ENCODE results near the gene RXFP4.

GRCh38 chr1:155933591-155934096, 7.8 kb upstream of the RXFP4 start:
- TF ChIP-seq PHF21A (CRISPR knock-in tag; IDR thresholded peaks at IDR 0.05) (no peak), E2F5 (CRISPR knock-in tag; conservative IDR thresholded peaks at IDR 0.05) (no peak), MAZ (IDR thresholded peaks at IDR 0.05; ENCODE audit: borderline replicate concordance, low read depth, low read length) (no peak), MAZ (CRISPR knock-in tag; IDR thresholded peaks at IDR 0.05; ENCODE audit: low read depth) (no peak), SMC3 (IDR thresholded peaks at IDR 0.05; ENCODE audit: low read length) (no peak), POLR2AphosphoS2 (IDR thresholded peaks at IDR 0.05; ENCODE audit: low read depth, low read length) (no peak), BRCA1 (CRISPR knock-in tag; IDR thresholded peaks at IDR 0.05) (no peak), REST (IDR thresholded peaks at IDR 0.05; ENCODE audit: borderline replicate concordance in 1 of 2, low read depth in 1 of 2, low read length in 2 of 2) (no peak), SP2 (CRISPR knock-in tag; IDR thresholded peaks at IDR 0.05) (no peak)

All from HepG2 (cell line).